ENCODE data around the gene BNC2. TPM values are rescaled to one million over a fixed set of nuclear protein-coding genes. Genes with fewer than 3 reads are reported as not detected.

Gene BNC2
- total RNA-seq, 2 donors from 2014 or later = 3.9 to 19.3 TPM

GRCh38 chr9:16873126-16873802, 2.8 kb upstream of the BNC2 start:
- ATAC-seq = no peak
- intact Hi-C loops (cut with DNase I, micrococcal nuclease) = no loop called here
- DNase-seq = no peak

- intact Hi-C loops (cut with DNase I, micrococcal nuclease) = no loop called here
- DNase-seq = peak; percentile 38 to 45
- ATAC-seq = peak; percentile 26
These were observed 1.1 kb upstream of the BNC2 start for GRCh38 chr9:16871336-16872151.

GRCh38 chr9:16869882-16870595, 431 bp downstream of the BNC2 start:
- intact Hi-C loops (cut with DNase I, micrococcal nuclease) = loop anchor here in 1 of 2 donors (10.0 kb wide), 1 partner anchor 145 kb away; no protein-coding TSS in a partner anchor
- no peak for DNase-seq

GRCh38 chr9:16869131-16869881, 1.2 kb downstream of the BNC2 start:
- DNase-seq (no peak), ATAC-seq (peak; percentile 61)
- intact Hi-C loops (cut with DNase I, micrococcal nuclease) = loop anchor here in 1 of 2 donors (10.0 kb wide), 1 partner anchor 145 kb away; no protein-coding TSS in a partner anchor

More at GRCh38 chr9:16869882-16870595, 431 bp downstream of the BNC2 start:
- peak; percentile 59 for ATAC-seq

DNA sequence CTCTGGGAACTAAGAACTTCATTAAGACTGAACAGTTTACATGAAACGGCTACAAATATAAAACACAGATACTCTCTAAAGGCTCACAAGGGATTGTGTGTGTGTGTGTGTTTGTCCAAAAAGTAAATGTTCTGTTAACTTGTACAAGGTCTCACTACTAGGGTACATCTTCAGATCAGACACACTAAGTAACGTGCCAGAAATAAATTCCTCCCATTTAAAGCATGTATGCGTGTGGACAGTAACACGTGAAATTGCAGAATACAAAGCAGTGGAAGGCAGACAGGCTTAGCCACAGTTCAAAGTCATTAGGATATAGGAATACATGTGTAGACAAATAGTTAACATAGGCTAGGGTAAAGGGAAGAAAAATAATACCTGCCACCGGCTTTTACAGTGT, 1.8 kb downstream of the BNC2 start:
- DNase-seq (no peak), ATAC-seq (no peak)
- intact Hi-C loops (cut with DNase I, micrococcal nuclease) = loop anchor here in 1 of 2 donors (10.0 kb wide), 1 partner anchor 144 kb away; no protein-coding TSS in a partner anchor

DNA sequence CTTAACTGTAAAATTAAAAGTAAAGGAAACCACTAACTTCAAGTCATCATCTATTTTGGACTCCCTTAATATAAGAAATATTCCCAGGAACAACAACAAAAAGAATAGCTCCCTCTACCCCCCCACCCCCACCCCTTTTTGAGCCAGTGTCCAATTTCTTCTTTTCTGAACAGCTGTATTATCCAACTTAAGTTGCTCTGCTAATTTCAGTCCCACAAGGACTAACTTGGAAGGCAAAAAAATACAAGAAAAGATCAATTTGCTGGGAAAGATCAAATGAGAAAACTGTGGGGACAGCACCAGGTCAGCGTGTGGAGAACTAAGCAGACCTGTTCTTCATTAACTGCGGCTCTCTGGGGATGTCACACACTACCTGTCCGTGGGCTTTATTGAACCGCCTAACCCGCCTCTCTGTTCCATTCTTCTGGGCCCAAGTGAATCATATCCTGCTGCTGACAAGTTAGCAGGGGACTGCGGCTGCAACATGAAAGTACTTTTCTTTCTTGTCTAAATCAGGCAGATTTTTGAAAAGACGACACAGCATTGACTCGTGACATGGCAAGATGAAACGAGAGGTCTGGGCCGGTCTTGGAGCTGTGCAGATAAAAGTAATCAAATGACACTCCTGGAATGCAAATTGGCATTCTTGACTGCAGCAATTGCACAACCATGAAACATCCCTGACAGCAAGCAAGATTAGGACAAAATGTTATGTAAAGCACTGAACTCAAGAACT, 2.7 kb downstream of the BNC2 start:
- DNase-seq (peak in 1 of 2 donors; percentile 33), ATAC-seq (no peak)
- intact Hi-C loops (cut with DNase I, micrococcal nuclease) = loop anchor here in 1 of 2 donors (10.0 kb wide), 1 partner anchor 143 kb away; no protein-coding TSS in a partner anchor

GRCh38 chr9:16866587-16866986, 3.9 kb downstream of the BNC2 start:
- ATAC-seq = no peak
- intact Hi-C loops (cut with DNase I, micrococcal nuclease) = loop anchor here in 1 of 2 donors (10.0 kb wide), 1 partner anchor 142 kb away; no protein-coding TSS in a partner anchor
- no peak for DNase-seq

DNA sequence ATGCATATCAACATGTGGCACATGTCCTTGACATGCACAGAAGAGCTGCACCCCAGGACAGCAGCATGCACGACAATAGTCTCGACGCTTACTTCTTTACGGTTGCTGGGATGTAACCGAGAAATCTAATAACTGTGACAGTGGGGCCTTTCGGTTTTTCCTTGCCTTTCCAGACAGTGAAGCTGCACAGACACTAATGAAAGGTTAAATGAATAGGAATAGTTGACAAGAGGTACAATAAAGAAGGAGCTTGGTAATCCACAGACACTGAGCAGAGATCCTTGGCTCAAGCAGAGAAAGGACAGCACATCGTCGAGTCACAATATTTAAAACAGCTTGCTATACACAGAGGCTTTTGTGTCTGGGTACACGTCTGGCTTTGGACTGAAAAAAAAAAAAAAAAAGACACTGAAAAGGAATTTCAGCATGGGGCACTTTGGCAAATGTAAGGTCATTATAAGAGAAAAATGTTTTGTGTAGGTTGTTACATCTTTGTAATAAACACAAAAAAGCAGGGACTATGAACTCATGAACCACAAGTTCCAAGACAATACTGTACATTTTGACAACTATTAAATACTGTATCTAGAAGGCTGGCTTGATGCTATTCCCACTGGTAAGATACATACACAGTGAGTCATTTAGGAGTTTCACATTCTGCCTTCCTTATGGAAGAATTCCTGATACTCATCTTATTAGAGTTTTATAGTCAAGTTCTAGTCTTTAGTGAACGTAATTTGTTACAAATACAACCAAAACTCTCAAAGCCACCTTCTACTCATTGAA, 5.6 kb downstream of the BNC2 start:
- ATAC-seq = no peak
- no peak for DNase-seq
- intact Hi-C loops (cut with DNase I, micrococcal nuclease) = loop anchor here in 1 of 2 donors (10.0 kb wide), 1 partner anchor 140 kb away; no protein-coding TSS in a partner anchor

- DNase-seq (no peak), ATAC-seq (no peak)
- intact Hi-C loops (cut with DNase I, micrococcal nuclease) = no loop called here
These were observed 22.3 kb downstream of the BNC2 start for GRCh38 chr9:16848179-16848578.

DNA sequence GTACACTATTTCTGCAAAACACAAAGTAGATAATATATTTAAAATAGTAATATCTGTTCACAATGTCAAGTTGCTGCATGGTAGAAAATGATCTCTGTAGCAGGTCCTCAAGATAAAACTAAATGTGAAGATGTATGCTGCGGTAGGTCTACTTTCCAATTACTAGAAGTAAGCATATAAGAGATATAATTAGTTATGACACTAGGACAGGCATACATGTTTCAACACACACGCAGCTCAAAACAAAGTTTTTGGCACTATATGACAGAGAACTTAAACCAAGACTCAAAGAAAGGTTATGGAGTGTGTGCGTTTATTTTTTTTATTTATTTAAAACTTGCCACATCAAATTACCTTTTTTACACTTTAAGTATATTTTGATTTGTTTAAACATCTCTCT, 23.5 kb downstream of the BNC2 start:
- DNase-seq (no peak), ATAC-seq (no peak)
- intact Hi-C loops (cut with DNase I, micrococcal nuclease) = no loop called here

- ATAC-seq (no peak), DNase-seq (no peak)
- intact Hi-C loops (cut with DNase I, micrococcal nuclease) = no loop called here
These were observed 24.1 kb downstream of the BNC2 start for GRCh38 chr9:16846367-16846766.

DNA sequence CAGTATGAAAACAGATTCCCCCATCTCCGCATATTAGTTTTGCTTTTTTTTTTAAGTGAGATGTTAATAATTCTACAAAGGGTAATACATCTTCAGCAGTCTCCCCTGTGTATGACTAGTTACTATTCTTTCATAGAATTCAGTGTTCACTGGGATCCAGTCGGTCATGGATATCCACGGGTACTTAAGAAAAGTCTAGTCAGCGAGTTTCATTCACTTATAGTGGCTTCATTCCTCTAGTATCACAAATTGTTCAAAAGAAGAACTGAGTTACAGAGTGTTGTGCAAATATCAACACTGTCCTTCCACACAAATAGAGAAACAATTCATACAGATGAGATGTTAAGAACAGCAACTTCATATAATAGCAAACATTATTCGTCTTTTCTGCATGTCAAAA, 35.7 kb downstream of the BNC2 start:
- intact Hi-C loops (cut with DNase I, micrococcal nuclease) = no loop called here
- DNase-seq = no peak
- ATAC-seq = no peak

- ATAC-seq (peak; percentile 80), DNase-seq (no peak)
- intact Hi-C loops (cut with DNase I, micrococcal nuclease) = no loop called here
These were observed 37.1 kb downstream of the BNC2 start for GRCh38 chr9:16833296-16833835.

DNA sequence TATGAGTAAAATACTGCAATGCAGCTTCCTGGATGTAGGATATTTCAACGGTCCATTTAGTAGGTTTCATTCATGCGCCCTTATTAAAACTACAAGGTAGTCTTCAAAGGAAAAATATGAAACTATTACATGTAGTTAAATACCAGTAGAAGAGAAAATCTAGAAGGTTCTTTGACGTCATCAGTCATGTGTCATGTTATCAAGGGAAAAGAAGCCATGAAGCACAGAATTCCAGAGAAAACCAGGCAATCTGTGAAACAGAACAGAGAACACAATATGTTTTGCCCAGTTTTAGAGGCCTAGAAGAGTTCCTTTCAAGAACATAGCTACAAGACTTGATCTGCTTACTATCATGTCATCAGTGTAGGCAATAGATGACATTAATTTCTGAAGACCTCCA, 38.4 kb downstream of the BNC2 start:
- intact Hi-C loops (cut with DNase I, micrococcal nuclease) = no loop called here
- no peak for DNase-seq
- no peak for ATAC-seq

- intact Hi-C loops (cut with DNase I, micrococcal nuclease) = no loop called here
- DNase-seq (no peak), ATAC-seq (no peak)
These were observed 39.7 kb downstream of the BNC2 start for GRCh38 chr9:16830806-16831205.

DNA sequence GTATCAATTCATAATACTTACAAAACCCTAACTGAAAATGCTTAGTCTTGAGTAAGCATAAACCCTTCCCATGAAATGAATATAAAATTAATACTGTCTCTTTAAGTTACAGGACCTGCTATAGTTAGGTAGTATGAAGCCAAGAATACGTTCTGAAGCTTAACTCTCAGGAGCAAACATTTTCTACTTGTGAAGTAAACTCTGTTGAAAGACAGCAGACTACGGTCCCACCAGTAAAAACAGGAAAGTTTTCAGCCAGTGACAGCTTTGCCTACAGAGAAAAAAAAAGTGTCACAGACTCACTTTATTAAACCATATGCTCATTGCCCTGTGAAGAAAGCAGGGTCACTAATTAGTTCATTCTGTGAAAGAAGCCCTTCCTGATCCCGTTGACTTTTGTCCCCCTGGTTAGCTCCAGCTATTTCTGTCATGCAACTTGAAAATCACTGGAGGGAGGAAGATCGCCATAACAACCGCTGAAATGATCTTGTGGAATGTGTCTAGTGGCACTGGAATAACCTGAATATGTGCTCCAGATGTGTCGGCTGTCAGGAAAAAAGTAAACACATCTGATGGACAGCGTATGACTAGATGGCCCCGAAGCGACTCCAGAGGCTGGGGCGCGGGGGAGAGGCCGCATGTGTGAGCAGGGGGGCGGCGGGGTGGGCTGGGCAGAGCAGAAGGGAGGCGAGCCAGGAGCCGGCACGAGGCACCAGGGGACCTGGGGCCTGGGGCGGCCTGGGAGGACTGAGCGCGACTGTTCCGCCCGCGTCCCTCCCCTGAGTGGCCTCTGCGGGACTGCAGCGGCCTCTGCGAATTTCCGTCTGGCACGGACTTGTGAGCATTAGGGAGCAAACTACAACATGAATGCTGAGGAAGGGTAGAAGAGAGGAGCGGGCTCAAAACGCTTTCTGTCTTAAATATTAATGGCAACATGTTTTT, 41.9 kb downstream of the BNC2 start:
- intact Hi-C loops (cut with DNase I, micrococcal nuclease) = no loop called here
- DNase-seq = peak in 1 of 2 donors; percentile 23

More for the DNA sequence above, 41.9 kb downstream of the BNC2 start:
- ATAC-seq = peak; percentile 40
